GM18507 (cell line): ENCODE measurements around the gene CD2BP2.
"Not testable (repeated sequence)": the region's sequence is repeated elsewhere in the genome, so short reads cannot be mapped to it uniquely, and the experiment has no call there.

Source experiments
- DNase-seq: peaks from one replicate; pipeline ENCODE4 v3.0.0; 2011; ENCODE audit warnings: low read depth; ENCODE audit not compliant: insufficient read length; ENCODE audit errors: extremely low spot score
- FAIRE-seq: peaks from 2 replicates; lab custom pipeline; 2011; peaks lifted over from hg19 to GRCh38; lab: Jason Lieb, UNC

Gene CD2BP2

GRCh38 chr16:30355144-30355953 lies at the start of gene CD2BP2:
TSS of gene CD2BP2 (minus strand) at chr16:30355308. CDS start at chr16:30354681, 627 bp downstream.
- DNase-seq (peak; percentile 79), FAIRE-seq (peak; percentile 98)

DNA sequence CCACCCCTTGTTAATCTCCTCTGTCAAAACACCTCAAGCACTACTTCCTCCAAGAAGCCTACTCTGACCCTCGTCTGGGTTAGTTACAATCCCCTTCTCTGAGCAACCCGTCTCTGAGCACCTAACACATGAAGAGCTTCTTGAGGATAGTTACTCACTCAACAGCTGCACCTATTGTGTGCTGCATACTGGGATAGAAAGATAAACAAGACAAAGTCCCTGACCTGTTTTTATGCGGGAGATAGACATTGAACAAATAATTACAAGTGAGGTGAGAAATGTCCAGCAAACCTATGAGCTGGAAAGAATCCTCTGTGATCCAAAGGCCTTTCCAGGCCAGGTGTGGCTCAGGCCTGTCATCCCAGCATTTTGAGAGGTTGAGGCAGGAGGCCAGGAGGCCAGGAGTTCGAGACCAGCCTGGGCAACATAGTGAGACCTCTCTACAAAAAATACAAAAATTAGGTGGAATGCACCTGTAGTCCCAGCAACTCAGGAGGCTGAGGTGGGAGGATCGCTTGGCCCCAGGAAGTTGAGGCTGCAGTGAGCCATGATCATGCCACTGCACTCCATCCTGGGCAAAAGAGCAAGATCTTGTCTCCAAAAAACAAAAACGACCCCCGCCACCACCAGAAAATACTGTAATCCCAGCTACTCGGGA lies 46.8 kb upstream of the CD2BP2 start:
- no peak for FAIRE-seq

GRCh38 chr16:30399435-30400186 lies 44.5 kb upstream of the CD2BP2 start:
- FAIRE-seq (no peak), DNase-seq (no peak)

More for the DNA sequence above, 46.8 kb upstream of the CD2BP2 start:
- DNase-seq: no peak

DNA sequence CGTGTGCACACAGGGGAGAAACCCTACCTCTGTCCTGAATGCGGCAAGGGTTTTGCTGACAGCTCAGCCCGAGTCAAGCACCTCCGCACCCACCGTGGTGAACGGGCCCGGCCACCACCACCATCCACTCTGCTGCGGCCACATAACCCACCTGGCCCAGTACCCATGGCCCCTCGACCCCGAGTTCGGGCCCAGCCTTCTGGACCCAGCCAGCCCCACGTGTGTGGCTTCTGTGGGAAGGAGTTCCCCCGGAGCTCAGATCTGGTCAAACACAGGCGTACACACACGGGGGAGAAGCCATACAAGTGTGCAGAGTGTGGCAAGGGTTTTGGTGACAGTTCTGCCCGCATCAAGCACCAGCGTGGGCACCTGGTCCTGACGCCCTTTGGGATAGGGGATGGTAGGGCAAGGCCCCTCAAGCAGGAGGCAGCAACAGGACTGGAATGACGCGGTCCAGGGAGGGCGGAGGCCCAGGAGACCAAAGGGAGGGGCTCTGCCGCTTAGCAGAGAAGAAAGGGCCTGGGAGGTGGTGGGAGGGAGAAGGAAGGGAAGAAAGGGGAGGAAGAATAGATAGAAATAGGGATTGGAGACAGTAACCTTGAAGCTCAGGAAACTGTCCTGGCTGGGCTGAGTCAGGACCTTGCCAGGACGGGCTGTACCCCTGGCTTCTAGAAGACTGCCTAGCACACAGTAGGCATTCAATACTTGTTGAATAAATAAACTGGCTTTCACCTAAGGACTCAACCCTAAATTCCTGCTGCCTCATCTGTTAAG lies 43.7 kb upstream of the CD2BP2 start:
- DNase-seq (no peak), FAIRE-seq (no peak)

DNA sequence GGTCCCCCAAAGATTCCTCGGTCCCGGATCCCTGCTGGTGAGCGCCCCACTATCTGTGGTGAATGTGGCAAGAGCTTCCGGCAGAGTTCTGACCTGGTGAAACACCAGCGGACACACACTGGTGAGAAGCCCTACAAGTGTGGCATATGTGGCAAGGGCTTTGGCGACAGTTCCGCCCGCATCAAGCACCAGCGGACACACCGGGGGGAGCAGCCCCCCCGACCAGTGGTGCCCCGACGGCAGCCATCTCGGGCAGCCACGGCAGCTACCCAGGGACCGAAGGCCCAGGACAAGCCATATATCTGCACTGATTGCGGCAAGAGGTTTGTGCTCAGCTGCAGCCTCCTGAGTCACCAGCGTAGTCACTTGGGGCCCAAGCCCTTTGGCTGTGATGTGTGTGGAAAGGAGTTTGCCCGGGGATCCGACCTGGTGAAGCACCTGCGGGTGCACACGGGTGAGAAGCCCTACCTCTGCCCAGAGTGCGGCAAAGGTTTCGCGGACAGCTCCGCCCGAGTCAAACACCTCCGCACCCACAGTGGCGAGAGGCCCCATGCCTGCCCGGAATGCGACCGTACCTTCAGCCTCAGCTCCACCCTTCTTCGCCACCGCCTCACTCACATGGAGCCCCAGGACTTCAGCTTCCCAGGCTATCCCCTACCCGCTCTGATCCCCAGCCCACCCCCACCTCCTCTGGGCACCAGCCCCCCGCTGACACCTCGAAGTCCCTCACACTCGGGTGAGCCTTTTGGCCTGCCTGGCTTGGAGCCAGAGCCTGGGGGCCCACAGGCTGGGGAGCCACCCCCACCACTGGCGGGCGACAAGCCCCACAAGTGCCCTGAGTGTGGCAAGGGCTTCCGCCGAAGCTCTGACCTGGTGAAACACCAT lies 42.9 kb upstream of the CD2BP2 start:
- FAIRE-seq (no peak), DNase-seq (no peak)

GRCh38 chr16:30397056-30397455 lies 41.9 kb upstream of the CD2BP2 start:
- DNase-seq (no peak), FAIRE-seq (no peak)

DNA sequence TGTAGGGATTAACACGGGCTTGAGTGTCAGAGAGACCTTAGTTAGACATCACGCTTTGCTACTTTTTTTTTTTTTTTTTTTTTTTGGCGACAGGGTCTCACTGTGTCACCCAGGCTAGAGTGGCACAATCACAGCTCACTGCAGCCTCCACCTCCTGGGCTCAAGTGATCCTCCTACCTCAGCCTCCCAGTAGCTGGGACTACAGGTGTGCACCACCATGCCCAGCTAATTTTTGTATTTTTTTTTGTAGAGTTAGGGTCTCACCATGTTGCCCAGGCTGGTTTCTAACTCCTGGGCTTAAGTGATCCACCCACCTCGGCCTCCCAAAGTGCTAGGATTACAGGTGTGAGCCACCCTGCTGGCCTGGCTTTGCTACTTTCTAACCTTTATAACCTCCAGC lies 41.5 kb upstream of the CD2BP2 start:
- not testable (repeated sequence) for FAIRE-seq, DNase-seq

- FAIRE-seq: no peak
Observed at GRCh38 chr16:30395992-30396585, 41.0 kb upstream of the CD2BP2 start.

GRCh38 chr16:30395155-30395991 lies 40.3 kb upstream of the CD2BP2 start, which contains the start of gene ZNF48:
TSS of gene ZNF48 (plus strand) at chr16:30395420. CDS start at chr16:30395795, 375 bp downstream.
- FAIRE-seq: peak; percentile 38
- peak; percentile 55 for DNase-seq

More at GRCh38 chr16:30395992-30396585, 41.0 kb upstream of the CD2BP2 start:
- DNase-seq: no peak

DNA sequence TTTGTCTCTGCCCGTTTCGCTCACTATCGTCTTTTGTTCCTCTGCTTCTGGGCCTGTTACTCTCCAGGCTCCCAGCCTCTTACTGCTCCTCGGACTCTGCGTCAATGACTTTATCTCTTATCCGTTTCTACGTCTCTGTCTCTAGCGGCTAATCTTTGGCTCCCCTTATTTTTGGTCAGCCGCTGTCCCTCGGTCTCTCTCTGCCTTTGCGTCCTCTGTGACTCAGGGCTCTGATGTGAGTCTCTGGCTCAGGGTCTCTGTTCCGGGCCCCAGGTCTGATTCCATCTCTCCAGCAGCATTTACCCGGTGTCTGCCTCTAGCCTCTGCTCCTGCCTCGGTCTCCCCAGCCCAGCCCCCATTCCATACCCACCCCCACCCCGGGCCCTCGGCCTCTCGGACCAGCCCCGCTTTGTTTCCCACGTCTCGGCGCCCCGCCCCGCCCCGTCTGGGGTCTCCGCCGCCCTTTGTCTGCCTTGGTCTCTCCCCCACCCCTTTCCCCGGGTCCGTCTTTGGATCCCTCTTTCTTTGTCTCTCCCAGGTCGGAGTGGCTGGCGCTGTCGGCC lies 39.6 kb upstream of the CD2BP2 start:
- DNase-seq: no peak
- no peak for FAIRE-seq

GRCh38 chr16:30383521-30383920 lies 28.4 kb upstream of the CD2BP2 start:
- no peak for FAIRE-seq
- DNase-seq: no peak

DNA sequence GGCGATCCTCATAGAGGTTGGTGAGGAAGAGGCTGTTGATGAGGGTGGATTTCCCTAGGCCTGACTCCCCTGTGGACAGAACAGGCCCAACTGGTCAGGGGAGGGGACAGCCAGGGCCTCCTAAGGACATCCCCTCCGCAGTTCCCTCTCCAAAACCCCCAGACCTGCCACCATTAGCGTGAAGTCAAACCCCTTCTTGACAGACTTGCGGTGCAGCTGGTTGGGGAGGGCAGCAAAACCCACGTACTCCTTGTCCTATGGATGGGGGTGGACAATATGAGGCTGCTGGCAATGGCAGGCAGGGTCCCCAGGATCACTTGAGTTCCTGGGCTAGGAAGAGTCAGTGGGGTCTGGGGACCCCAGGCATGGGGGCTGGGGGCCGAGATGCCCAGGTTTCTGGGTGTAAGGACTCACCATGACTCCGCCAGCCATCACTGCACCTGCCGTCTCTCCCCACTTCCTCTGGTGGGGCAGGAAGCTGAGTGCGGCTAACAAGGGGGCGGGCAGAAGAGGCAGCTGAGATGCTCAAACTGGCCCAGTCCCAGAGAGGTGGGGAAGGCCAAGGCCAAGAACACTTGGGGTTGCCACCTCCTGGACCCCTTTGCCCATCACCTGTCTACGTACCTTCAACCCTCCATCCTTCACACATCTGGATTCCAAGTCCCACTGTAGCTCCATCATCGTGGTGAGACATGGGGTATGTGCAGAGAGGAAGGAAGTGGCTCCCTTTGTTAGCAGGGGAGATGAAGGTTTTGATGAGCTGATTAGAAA lies 27.2 kb upstream of the CD2BP2 start, which contains the start of gene SEPTIN1:
Gene SEPTIN1 (minus strand): TSS at position 451 of the 771 bp plus-strand sequence. CDS start 19 bp downstream, at position 432.
- FAIRE-seq (peak; percentile 95), DNase-seq (peak; percentile 61)

DNA sequence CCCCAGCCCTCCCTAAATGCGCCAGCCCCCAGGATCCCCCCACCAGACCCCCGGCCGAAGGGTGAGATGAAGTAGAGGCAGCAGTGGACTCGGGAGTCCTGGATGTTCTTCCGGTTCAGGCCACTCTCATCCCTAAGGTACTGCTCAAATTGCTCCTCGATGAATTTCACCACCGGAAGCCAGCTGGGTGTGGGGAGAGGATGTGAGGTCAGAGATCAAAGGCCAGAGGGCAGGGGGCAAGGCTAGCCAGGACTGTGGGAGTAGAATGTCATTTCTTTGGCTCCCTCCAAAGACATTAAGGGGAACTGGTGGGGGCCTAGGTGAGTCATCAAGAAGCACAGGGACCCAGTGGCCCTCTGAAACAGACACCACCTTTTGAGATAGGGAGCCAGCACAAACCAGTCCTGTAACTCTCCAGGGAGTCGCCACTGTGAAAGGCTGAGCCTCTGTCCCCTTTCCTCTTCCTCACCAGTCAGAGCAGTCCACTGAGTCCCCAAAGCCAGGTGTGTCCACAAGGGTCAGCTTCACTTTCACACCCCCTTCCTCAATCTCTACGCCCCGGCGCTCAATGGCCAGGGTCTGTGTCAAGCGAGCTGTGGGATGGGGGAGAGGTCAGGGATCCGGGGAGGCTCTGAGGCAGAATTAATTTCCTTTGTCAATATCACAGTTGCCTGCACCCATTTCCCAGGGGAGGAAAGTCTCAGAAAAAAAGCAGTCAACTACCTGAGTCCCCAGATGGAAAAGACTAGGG lies 26.4 kb upstream of the CD2BP2 start:
- FAIRE-seq (peak; percentile 48), DNase-seq (no peak)

DNA sequence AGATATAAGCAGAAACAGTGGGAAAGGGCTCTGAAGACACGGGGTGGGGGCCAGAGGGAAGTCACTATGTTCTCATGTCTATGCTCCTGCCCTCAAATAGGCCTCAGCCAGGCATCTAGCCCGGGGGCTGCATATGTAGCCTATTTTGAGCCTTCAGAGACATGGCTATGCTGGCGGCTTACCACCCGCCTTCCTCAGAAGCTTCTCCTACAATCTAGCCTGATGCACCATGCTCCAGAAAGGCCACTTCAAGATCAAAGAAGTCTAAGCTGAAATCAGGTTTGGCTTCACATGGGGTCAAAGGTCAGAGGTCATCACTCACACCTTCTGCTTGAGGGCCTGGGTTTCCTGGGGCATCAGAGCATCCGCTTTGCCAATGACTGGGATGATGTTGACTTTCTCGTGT lies 25.7 kb upstream of the CD2BP2 start:
- FAIRE-seq (no peak), DNase-seq (no peak)

DNA sequence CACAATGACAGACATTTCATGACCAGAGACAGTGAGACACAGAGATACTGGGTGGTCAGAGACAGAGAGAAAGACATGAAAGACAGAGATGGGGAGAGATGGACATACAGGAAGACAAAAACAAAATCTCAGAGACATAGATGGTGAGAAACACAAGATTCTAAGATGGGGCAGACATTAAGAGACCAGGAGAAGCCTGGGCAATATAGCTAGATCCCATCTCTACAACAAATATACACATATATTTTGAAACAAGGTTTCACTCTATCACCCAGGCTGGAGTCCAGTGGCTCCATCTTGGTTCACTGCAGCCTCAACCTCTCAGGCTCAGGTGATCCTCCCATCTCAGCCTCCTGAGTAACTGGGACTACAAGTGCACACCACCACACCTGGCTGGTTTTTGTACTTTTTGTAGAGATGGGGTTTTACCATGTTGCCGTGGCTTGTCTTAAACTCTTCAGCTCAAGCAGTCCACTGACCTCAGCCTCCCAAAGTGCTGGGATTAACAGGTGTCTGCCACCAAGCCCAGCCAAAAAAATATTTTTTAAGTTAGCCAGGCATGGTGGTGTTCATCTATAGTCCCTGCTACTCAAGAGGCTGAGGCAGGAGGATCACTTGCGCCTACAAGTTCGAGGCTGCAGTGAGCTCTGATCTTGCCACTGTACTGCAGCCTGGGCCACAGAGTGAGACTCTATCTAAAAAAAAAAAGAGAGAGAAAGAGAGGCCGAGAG lies 25.1 kb upstream of the CD2BP2 start:
- DNase-seq (no peak), FAIRE-seq (no peak)
